Measurements from ENCODE around the gene MT1A. TPM values are rescaled to one million over a fixed set of nuclear protein-coding genes. Genes with fewer than 3 reads are reported as not detected.

The MT1A gene
- polyA plus RNA-seq, 1 of the 3 experiments (the other 2 are of a cell fraction) = 5.4 TPM

DNA sequence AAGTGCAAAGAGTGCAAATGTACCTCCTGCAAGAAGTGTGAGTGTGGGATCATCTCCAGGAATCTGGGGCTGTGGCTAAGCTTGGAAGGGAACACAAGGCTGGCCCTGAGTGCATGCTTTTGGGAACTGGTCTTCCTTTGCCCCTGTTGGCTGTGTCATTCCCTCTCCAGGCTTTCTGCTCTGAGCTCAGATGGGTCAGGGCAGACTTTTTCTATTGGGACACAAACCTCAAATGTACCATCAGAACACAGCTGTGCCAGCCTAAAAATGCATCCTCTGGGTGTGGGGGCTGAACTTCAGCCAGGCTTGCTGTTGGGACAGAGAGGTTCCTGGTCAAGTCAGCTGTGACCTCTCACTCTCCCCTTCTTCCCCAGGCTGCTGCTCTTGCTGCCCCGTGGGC is 14.1 kb downstream of the MT1A start:
- Histone ChIP-seq H2AFZ (ENCODE audit: low read depth) (no peak overlapping the region), H3K9me3 (no peaks in the 10 kb centered on the region), H3K36me3 (replicated peaks in 1 of 2; ENCODE audit: control insufficient read depth in 1 of 2, insufficient read depth in 2 of 2, low read length in 1 of 2) (no peaks in the 10 kb centered on the region), H3K79me2 (ENCODE audit: insufficient read depth) (no peaks in the 10 kb centered on the region), H3F3A (replicated peaks; ENCODE audit: insufficient read depth) (no peaks in the 10 kb centered on the region), H4K20me1 (ENCODE audit: insufficient read depth) (no peaks in the 10 kb centered on the region), H3K27me3 (ENCODE audit: insufficient read depth) (0 out of 2 replicates have a peak, but pooled peaks cover under 1% of the 10 kb centered on the region), H3K4me1 (ENCODE audit: control insufficient read depth in 1 of 2, insufficient read depth in 2 of 2, low read depth in 1 of 2, low read length in 1 of 2) (peaks cover 0 to 8% of the 10 kb centered on the region in 2 experiments; a peak in 2 of 4 replicates), H3K27ac (ENCODE audit: low read depth in 2 of 2, low read length in 1 of 2) (no peak overlapping the region), H3K4me3 (ENCODE audit: low read depth in 2 of 2, low read length in 1 of 2) (no peak overlapping the region), H3K4me2 (no peak overlapping the region), H3K9me2 (no peaks in the 10 kb centered on the region), H3K9ac (no peak overlapping the region)
- ChIA-PET CTCF (no interaction called here), POLR2A (no interaction called here)
- no peak for DNase-seq
- WGBS (ENCODE audit: low lambda C conversion rate) = 33% methylated on average over 1 of the region's 1 CpG
- TF ChIP-seq, protein P1, sequence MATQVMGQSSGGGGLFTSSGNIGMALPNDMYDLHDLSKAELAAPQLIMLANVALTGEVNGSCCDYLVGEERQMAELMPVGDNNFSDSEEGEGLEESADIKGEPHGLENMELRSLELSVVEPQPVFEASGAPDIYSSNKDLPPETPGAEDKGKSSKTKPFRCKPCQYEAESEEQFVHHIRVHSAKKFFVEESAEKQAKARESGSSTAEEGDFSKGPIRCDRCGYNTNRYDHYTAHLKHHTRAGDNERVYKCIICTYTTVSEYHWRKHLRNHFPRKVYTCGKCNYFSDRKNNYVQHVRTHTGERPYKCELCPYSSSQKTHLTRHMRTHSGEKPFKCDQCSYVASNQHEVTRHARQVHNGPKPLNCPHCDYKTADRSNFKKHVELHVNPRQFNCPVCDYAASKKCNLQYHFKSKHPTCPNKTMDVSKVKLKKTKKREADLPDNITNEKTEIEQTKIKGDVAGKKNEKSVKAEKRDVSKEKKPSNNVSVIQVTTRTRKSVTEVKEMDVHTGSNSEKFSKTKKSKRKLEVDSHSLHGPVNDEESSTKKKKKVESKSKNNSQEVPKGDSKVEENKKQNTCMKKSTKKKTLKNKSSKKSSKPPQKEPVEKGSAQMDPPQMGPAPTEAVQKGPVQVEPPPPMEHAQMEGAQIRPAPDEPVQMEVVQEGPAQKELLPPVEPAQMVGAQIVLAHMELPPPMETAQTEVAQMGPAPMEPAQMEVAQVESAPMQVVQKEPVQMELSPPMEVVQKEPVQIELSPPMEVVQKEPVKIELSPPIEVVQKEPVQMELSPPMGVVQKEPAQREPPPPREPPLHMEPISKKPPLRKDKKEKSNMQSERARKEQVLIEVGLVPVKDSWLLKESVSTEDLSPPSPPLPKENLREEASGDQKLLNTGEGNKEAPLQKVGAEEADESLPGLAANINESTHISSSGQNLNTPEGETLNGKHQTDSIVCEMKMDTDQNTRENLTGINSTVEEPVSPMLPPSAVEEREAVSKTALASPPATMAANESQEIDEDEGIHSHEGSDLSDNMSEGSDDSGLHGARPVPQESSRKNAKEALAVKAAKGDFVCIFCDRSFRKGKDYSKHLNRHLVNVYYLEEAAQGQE (IDR thresholded peaks at IDR 0.05; ENCODE audit: low read depth, low read length) = no peak
- TF ChIP-seq FOXM1 (IDR thresholded peaks at IDR 0.05; ENCODE audit: low read depth) (no peak), TEAD4 (IDR thresholded peaks at IDR 0.05; ENCODE audit: borderline replicate concordance, insufficient read depth) (no peak), USF1 (IDR thresholded peaks at IDR 0.05; ENCODE audit: borderline replicate concordance, low read depth) (no peak), CHD2 (IDR thresholded peaks at IDR 0.05; ENCODE audit: low read length, partially characterized antibody) (no peak), RXRA (IDR thresholded peaks at IDR 0.05; ENCODE audit: borderline replicate concordance, low read depth) (no peak), SMC3 (IDR thresholded peaks at IDR 0.05; ENCODE audit: low read depth, low read length) (no peak), POLR2AphosphoS5 (IDR thresholded peaks at IDR 0.05; ENCODE audit: low read depth, low read length) (no peak), ELF1 (IDR thresholded peaks at IDR 0.05) (no peak), RFX5 (IDR thresholded peaks at IDR 0.05; ENCODE audit: low read length) (no peak), FOSL2 (IDR thresholded peaks at IDR 0.05; ENCODE audit: borderline replicate concordance, low read depth) (no peak)

DNA sequence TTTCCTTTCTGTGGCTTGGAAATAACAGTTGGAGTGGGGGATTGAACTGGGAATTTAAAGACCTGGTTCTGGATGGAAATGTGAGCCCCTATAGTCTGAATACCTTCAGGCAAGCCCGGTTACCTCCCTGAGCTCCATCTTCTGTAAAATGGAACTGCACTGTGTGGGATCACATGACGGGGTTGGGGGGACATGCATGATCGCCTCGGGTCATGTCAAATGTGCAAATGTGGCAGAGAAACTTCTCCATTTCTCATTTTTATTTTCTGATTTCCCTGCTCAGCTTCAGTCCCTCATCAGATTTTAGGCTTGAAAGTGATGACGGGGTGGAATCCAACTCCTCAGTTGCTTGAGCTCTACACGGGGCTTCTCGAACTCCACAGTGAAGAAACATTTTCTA is 14.8 kb downstream of the MT1A start:
- H3K36me3 ChIP-seq (replicated peaks in 1 of 2; ENCODE audit: control insufficient read depth in 1 of 2, insufficient read depth in 2 of 2, low read length in 1 of 2) = no peaks in the 10 kb centered on the region
- H3K9me2 ChIP-seq = no peaks in the 10 kb centered on the region
- H3F3A ChIP-seq (replicated peaks; ENCODE audit: insufficient read depth) = no peaks in the 10 kb centered on the region
- WGBS (ENCODE audit: low lambda C conversion rate) = 79% methylated on average over 7 of the region's 7 CpGs
- ChIA-PET CTCF (interaction anchor here (1.3 kb wide), 1 partner anchor 140 kb away, joined by 3 read pairs; no protein-coding TSS in a partner anchor), POLR2A (no interaction called here)
- no peak overlapping the region for H3K4me3 ChIP-seq (ENCODE audit: low read depth in 2 of 2, low read length in 1 of 2)
- H3K27me3 ChIP-seq (ENCODE audit: insufficient read depth) = peaks cover 2% of the 10 kb centered on the region; the same call in 1 of the 2 replicates
- peaks cover 0 to 13% of the 10 kb centered on the region in 2 experiments; a peak in 2 of 4 replicates for H3K4me1 ChIP-seq (ENCODE audit: control insufficient read depth in 1 of 2, insufficient read depth in 2 of 2, low read depth in 1 of 2, low read length in 1 of 2)
- no peak overlapping the region for H3K4me2 ChIP-seq
- no peaks in the 10 kb centered on the region for H3K9me3 ChIP-seq
- H4K20me1 ChIP-seq (ENCODE audit: insufficient read depth) = no peaks in the 10 kb centered on the region
- no peak overlapping the region for H2AFZ ChIP-seq (ENCODE audit: low read depth)
- no peak overlapping the region for H3K27ac ChIP-seq (ENCODE audit: low read depth in 2 of 2, low read length in 1 of 2)
- H3K79me2 ChIP-seq (ENCODE audit: insufficient read depth) = no peaks in the 10 kb centered on the region
- no peak overlapping the region for H3K9ac ChIP-seq
- DNase-seq = no peak
- TF ChIP-seq, protein P2, sequence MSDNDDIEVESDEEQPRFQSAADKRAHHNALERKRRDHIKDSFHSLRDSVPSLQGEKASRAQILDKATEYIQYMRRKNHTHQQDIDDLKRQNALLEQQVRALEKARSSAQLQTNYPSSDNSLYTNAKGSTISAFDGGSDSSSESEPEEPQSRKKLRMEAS (IDR thresholded peaks at IDR 0.05; ENCODE audit: low read depth) = no peak
- TF ChIP-seq JUND (IDR thresholded peaks at IDR 0.05) (no peak), SMC3 (IDR thresholded peaks at IDR 0.05; ENCODE audit: low read depth, low read length) (no peak), MXI1 (IDR thresholded peaks at IDR 0.05; ENCODE audit: low read depth, low read length) (no peak), GABPA (IDR thresholded peaks at IDR 0.05; ENCODE audit: low read depth) (no peak), FOSL2 (IDR thresholded peaks at IDR 0.05; ENCODE audit: borderline replicate concordance, low read depth) (no peak), MEF2A (IDR thresholded peaks at IDR 0.05; ENCODE audit: borderline replicate concordance, low read depth) (no peak), TCF12 (IDR thresholded peaks at IDR 0.05) (no peak)
- TF ChIP-seq, protein P3, sequence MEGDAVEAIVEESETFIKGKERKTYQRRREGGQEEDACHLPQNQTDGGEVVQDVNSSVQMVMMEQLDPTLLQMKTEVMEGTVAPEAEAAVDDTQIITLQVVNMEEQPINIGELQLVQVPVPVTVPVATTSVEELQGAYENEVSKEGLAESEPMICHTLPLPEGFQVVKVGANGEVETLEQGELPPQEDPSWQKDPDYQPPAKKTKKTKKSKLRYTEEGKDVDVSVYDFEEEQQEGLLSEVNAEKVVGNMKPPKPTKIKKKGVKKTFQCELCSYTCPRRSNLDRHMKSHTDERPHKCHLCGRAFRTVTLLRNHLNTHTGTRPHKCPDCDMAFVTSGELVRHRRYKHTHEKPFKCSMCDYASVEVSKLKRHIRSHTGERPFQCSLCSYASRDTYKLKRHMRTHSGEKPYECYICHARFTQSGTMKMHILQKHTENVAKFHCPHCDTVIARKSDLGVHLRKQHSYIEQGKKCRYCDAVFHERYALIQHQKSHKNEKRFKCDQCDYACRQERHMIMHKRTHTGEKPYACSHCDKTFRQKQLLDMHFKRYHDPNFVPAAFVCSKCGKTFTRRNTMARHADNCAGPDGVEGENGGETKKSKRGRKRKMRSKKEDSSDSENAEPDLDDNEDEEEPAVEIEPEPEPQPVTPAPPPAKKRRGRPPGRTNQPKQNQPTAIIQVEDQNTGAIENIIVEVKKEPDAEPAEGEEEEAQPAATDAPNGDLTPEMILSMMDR (IDR thresholded peaks at IDR 0.05) = no peak
- TF ChIP-seq, protein P4, sequence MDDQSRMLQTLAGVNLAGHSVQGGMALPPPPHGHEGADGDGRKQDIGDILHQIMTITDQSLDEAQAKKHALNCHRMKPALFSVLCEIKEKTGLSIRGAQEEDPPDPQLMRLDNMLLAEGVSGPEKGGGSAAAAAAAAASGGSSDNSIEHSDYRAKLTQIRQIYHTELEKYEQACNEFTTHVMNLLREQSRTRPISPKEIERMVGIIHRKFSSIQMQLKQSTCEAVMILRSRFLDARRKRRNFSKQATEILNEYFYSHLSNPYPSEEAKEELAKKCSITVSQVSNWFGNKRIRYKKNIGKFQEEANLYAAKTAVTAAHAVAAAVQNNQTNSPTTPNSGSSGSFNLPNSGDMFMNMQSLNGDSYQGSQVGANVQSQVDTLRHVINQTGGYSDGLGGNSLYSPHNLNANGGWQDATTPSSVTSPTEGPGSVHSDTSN (IDR thresholded peaks at IDR 0.05) = no peak
- TF ChIP-seq, protein P5, sequence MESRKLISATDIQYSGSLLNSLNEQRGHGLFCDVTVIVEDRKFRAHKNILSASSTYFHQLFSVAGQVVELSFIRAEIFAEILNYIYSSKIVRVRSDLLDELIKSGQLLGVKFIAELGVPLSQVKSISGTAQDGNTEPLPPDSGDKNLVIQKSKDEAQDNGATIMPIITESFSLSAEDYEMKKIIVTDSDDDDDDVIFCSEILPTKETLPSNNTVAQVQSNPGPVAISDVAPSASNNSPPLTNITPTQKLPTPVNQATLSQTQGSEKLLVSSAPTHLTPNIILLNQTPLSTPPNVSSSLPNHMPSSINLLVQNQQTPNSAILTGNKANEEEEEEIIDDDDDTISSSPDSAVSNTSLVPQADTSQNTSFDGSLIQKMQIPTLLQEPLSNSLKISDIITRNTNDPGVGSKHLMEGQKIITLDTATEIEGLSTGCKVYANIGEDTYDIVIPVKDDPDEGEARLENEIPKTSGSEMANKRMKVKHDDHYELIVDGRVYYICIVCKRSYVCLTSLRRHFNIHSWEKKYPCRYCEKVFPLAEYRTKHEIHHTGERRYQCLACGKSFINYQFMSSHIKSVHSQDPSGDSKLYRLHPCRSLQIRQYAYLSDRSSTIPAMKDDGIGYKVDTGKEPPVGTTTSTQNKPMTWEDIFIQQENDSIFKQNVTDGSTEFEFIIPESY (IDR thresholded peaks at IDR 0.05; ENCODE audit: borderline replicate concordance, low read depth) = no peak

All from SK-N-SH (cell line).